HG02943 (cell line): ENCODE results near the gene SETX.

ENCODE experiments used
- ATAC-seq: cut with Tn5 transposase; IDR thresholded peaks from one replicate; pipeline ENCODE4 v1.9.1; 2021; ENCODE audit warnings: mild to moderate bottlenecking, low read depth, moderate library complexity; ENCODE audit not compliant: unreplicated experiment

SETX gene

DNA sequence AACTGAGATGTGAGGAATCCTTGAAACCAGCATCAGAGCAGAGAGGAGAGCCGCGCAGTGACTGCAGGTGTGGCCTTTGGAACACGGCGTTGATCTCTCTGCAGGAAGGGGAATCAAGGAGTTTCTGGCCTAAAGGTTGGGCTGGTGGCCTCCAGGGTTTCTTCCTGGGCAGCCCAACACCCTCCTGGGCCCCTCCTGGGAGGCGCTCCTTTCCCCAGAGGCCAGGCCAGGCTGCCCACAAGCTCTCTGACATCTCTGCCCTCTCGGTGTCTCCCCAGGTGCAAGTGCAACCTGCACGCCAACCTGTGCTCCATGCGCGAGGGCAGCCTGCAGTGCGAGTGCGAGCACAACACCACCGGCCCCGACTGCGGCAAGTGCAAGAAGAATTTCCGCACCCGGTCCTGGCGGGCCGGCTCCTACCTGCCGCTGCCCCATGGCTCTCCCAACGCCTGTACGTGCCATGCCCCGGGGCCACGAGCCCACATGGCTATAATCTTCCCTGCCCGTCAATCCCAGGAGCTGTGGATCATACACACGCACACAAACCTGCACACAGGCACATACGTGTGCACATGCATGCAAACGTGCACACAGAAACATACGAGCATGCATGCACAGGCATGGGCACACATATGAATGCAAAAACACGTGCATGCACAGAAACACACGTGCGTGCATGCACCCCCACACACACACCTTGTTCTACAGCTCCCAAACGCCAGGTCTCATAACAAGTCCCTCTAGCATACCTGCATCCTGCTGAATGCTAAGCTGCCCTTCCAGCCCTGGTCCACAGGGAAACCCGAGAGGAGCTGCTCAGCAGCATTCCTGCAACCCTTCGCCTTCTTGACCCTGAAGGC, 128.0 kb downstream of the SETX start:
- ATAC-seq: no peak

DNA sequence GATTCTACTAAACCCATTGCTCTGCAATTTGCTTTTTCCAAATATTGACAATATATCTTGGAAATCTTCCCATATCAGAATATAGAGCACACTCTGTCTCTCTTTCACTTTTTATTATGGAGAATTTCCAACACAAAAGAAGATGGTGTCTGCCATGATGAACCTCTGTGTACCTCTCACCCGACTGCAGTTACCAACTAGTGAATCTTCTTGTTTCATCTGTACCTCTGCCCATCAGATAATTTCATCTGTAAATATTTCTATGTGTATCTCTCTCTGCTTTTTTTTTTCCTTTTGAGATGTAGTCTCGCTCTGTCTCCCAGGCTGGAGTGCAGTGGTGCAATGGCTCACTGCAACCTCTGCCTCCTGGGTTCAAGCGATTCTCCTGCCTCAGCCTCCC, 130.1 kb downstream of the SETX start:
- ATAC-seq: no peak

- ATAC-seq: no peak
Observed at GRCh38 chr9:132221941-132222340, 132.8 kb downstream of the SETX start.

GRCh38 chr9:132218208-132218607, 136.6 kb downstream of the SETX start:
- ATAC-seq: no peak

DNA sequence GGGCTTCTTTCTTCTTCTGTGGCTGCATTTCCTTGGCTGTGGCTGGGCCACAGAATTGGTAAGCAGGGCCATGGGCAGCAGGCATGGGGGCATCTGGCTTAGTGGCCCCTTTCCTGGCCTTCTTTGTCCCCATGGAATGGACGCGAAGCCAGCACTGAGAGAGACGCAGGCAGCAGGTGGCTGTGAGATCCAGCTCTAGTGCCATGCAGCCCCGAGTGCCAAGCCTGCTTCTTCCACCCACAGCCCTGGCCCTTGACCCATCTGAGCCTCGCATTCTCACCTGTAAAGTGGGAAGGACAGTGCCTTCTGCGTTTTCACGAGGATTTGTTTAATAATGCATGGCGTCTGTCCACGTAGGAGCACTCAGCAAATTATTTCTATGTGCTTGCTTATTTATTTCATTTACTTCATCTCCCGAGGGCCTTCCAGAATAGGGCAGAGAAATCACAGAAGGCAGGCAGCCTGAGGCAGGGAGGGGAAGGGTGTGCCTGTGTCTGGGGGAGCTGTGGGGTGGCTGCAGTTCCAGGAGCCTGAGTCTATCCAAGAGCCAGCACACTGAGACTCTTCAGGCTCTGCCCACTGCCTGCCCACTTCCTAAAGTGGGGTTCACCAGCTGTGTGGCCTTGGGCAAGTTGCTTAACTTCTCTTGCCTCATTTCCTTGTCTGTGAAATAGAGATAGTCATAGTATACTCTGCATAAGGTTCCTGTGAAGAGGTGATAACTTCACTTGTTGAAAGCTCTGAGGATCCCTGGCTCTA, 137.7 kb downstream of the SETX start:
- no peak for ATAC-seq

GRCh38 chr9:132214027-132214622, 140.7 kb downstream of the SETX start:
- no peak for ATAC-seq

DNA sequence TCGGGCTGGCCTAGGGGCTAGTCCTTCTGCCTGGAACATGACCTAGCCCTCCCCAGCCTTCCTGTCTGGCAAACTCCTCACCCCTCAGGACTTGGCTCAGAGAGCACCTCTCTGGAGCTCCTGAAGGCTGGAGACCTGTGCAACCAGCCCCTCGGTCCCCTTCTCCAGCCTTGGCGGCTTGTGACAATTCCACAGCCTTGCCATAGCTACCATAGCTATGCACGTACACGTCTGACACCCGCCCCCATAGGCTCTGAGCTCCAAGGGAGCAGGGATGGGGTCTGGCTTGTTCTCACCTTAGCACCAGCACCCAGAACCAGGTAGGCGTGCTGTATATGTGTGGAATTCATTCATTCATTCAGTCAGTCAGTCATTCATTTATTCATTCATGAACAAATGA, 143.2 kb downstream of the SETX start:
- no peak for ATAC-seq
